Ecto neural progenitor cell (in vitro differentiated cells): ENCODE measurements around the gene MBD1.
"Not testable (repeated sequence)": the region's sequence is repeated elsewhere in the genome, so short reads cannot be mapped to it uniquely, and the experiment has no call there.

Experiments used
- DNase-seq: peaks from one replicate; pipeline ENCODE4 v3.0.0-alpha.2; 2018; ENCODE audit warnings: low spot score

MBD1 gene, protein sequence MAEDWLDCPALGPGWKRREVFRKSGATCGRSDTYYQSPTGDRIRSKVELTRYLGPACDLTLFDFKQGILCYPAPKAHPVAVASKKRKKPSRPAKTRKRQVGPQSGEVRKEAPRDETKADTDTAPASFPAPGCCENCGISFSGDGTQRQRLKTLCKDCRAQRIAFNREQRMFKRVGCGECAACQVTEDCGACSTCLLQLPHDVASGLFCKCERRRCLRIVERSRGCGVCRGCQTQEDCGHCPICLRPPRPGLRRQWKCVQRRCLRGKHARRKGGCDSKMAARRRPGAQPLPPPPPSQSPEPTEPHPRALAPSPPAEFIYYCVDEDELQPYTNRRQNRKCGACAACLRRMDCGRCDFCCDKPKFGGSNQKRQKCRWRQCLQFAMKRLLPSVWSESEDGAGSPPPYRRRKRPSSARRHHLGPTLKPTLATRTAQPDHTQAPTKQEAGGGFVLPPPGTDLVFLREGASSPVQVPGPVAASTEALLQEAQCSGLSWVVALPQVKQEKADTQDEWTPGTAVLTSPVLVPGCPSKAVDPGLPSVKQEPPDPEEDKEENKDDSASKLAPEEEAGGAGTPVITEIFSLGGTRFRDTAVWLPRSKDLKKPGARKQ

DNA sequence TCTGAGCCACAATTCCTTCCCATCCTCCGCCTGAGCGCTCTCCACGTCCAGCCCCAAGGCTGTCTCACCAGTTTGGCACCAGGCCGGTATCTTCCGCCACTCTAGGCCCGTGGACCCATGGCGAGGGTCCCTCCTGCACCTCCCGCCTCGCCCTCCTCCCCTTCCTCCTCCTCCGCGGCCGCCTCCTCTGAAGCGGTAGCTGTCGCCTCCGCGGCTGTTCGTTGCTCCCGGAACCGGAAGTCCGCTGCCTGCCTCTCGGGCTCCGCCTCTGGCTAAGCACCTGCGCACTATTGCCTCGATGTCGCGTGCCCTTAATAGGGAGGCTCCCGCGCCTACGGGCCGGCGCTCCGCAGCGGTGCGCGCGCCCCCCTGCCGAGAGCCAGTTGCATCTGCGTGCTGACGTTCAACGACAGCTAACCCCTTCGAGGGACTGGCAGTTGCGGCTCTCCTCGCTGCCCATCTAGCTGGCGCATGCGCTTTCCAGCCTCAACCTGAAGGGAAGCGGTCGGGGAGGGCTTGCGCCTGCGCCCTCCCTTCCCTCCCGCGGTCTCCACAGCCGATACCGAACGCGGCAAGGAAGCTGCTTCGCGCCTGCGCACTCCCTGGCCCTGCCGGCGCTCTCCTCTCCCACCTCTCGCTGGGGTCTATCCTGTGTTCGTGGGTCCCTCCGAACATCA lies at the start of gene MBD1:
Gene MBD1 (minus strand): TSS at position 229 of the 677 bp plus-strand sequence. CDS start 1,531 bp downstream, outside the sequence.
- DNase-seq, result peak; percentile 96

DNA sequence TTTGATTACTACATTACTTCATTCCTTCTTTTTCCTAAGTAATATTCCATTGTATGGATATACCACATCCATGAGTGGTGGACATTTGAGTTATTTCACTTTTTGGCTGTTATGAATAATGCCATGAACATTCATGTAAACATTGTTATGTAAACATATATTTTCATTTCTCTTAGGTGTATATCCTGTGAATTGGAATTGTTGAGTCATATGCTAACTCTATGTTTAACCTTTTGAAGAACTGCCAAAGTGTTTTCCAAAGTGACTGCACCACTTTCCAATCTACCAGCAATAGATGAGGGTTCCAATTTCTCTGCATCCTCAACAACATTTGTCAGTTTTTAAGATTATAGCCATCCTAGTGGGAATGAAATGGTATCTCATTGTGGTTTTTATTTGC lies 48.9 kb upstream of the MBD1 start:
- no peak for DNase-seq

DNA sequence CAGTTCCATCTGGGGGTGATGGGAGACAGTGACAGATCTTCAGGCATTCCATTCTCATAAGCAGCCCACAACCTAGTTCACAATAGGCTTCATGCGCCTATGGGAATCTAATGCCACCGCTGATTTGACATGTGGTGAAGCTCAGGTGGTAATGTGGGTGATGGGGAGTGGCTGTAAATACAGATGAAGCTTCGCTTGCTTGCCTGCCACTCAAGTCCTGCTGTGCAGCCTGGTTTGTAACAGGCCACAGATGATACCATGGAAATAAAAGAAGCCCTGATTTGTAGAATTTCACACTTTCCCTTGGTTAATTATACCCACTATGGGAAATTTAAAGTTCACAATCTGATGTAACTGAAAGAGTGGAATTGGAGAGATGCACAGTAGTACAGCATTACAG lies 46.7 kb upstream of the MBD1 start:
- DNase-seq, result no peak

DNA sequence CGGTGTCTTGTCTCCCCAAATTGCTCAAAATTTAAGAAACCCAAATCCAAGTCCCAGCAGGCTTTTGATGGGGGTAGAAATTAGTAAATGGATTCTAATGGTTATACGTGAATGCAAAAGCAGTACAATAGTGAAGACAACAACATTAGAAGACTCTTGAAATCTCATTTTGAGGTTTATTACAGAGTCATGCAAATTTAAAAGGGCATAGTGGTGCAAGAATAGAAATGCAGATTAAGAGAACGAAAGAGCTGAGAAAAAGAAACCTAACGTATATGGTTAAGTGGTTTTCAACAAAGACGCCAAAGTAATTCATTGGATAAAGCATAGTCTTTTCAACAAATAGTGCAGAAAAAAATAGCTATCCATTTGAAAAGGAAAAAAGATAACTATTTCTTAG lies 39.4 kb upstream of the MBD1 start:
- DNase-seq, result no peak

DNA sequence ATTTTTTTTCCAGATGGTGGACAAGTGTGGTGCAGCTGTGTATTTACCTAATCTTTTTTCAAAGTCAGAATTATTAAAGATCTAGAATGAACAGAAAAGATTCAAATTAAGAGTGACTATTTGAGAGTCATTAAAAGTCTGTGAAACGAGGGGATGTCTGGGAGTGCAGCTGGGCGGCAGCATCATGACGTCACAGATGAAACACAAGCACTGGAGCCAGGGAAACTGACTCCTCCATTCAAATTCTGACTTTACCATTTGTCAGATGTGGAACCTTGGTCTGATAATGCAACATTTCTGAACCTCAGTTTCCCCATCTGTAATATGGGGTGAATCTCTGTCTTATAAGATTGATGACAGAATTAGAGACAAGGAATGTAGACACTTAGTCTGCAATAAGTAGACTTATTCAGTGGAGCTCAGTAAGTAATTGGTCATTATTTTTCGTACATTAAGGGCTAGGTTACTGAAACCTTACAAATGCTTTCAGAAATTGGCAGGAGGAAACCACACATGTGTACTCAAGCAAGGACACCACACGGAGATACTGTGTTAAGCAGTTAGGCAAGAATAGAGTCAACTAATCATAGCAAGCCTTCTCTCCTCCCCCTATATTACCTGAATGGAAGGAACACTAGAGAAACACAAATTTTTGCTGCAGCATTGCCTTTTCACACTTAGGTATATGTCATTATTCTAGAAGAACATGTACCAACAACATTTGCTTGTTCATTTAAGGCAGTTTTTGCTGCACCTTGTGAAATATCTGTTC lies 34.0 kb upstream of the MBD1 start:
- DNase-seq, result no peak

DNA sequence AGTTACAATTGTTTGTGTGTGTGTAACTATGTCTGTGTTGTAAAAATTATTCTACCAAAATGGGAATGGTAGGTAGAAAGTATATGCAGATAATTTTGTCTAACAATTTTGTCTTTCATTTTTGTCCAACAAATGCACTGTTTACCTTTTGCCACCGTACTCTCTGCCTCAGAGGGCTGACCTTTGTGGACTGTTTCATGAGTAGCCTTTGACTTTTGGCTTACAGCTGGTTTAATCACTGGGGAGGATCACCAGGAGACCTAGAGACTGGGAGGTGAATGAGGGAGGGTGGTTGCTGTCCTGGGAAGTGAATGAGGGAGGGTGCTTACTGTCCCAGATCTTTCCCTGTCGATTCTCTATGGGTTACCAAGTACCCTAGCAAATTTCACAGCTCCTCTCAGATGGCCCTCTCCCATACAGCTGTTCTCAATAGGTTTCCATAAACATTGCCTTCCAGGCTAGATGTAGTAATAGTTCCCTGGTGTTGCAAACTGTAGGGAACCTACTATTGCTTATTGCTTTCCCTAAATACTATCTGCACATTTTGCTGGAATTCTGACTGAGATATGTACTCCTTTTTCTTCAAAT lies 32.6 kb upstream of the MBD1 start:
- no peak for DNase-seq

DNA sequence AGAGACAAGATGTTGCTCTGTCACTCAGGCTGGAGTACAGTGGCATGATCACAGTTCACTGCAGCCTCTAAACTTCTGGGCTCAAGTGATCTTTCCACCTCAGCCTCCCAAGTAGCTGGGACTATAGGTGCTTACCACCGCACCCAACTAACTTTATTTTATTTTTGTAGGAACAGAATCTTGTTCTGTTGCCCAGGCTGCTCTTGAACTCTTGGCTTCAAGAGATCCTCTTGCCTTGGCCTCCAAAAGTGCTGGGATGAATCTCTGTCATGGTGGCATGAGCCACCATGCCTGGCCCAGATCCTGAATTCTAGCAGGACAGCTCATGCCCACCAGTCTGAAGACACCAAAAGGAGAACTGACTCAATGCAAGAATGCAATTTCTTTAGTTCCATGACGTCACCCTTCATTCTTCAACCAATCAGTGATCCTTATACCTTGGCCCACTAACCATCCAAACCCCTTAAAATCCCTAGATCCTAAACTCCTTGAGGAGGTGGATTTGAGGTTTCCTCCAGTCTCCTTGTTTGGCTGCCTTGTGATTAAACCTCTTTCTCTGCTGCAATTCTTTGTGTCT lies 31.8 kb upstream of the MBD1 start:
- DNase-seq, result no peak

DNA sequence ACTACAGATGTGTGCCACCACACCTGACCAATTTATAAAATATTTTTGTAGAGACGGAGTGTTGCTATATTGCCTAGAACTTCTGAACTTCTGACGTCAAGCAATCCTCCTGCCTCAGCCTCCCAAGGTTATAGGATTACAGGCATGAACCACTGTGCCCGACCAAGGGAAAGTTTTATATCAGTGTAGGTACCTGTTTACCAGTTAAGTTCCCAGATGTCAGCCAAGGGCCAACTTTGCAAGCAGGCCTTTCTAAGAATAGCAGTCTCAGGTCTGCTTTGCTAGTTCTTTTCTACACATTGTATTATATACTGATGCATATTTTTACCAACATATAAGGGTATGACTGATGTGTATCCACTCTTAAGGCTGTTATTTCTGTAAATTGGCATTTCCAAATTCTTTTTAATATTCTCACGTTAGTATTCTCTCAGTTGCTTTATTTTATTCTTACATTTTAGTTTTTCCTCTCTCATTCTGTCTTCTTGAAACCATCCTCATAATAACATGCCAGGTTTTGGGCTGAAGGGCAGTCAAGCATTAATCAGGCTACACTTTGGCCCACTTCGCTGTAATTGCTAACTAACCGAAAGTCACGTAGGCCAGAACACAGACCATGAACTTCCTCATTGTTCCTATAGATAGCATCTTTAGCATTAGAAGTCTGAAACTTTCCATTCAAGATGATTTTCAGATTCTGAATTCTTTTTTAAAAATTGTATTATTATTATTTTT lies 31.1 kb upstream of the MBD1 start:
- DNase-seq, result no peak

DNA sequence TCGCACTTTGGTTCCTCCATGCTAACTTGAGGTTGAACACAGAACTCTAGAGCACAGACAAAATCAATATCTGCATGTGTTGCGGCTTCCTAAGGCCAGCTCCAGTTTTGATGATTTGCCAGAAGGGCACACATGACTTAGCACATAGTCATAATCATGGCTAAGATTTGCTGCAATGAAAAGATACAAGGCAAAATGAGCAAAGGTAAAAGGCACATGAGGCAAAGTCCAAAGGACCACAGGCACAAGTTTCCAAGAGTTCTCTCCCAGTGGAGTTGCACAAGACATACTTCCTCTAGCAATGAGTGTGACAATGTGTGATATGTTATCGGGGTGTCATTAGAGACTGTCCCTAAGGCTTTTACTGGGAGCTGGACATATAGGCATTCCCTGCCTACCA lies 30.3 kb upstream of the MBD1 start:
- DNase-seq, result no peak

DNA sequence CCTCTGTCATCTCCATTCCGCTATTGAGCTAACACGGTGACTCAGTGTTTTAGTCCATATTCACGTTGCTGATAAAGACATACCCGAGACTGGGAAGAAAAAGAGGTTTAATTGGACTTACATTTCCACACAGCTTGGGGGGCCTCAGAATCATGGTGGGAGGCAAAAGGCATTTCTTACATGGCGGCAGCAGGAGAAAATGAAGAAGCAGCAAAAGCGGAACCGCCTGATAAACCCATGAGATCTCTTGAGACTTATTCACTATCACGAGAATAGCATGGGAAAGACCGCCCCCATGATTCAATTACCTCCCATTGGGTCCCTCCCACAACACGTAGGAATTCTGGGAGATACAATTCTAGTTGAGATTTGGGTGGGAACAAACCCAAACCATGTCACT lies 28.8 kb upstream of the MBD1 start:
- no peak for DNase-seq

DNA sequence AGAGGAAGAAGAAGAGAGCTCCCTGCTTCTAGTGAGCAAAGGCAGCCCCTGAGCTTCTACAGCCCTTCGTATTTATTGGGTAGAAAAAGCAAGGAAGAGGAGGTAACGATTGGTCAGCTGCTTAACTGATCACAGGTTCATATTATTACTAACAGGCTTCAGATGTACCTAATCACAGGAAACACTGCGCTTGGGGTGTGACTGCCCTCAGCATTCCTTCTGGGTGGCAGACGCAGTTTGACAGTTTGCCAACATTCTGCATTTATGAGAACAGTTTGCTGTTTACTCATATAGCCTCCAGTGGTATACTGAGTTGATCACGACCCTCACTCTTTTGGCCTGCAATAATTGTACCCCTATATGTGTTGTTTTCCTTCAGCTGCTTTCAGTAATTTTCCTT lies 27.5 kb upstream of the MBD1 start:
- DNase-seq, result not testable (repeated sequence)

DNA sequence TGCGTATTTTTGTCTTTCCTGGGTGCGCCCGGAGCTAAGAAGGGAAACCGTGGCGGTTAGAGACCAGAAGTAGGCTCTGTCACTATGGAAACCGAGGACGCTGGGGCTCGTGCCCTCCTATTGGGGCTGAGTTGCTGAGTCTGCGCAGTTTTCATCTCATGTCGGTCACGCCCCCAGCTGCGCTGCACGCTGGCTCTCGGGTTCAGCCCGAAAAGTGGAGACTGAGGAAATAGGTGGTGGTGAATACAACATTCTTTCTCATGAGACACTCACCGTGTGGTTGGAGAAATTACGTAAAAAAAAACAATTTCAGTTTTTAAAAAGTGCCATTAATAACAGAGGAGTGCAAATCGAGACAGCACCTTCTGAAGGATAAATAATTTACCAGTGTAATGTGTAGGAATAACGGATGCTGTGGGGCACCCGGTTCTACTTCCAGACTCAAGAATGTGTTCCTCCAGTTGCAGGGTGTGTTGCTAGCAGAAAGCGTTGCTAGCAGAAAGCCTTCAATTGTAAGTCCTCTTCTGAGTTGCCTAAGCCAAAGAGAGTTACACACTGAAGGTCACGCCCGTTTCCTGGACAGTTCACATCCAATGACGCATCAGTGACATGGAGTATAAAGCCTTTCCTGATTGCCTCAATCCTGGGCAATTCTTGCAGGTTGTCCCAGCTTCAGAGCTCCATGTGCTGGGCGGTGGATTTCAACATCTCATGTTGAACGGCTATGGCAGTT lies 26.6 kb upstream of the MBD1 start:
- peak; percentile 89 for DNase-seq

DNA sequence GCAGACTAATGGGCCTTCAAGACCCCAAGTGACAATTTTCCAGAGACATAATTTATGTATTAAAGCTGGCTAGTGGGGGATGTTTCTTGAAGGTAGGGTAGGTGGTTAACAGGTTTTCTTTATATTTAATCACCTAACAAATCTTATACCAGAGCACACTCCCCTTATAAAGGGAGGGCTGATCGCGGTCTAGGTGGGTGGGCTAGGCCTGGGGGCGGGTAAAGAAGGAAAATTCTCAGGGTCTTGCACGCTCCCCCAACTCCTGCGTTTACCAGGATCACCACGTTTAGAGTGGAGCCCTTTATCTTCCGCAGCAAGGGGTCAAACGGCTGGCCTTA lies 26.0 kb upstream of the MBD1 start:
- no peak for DNase-seq

DNA sequence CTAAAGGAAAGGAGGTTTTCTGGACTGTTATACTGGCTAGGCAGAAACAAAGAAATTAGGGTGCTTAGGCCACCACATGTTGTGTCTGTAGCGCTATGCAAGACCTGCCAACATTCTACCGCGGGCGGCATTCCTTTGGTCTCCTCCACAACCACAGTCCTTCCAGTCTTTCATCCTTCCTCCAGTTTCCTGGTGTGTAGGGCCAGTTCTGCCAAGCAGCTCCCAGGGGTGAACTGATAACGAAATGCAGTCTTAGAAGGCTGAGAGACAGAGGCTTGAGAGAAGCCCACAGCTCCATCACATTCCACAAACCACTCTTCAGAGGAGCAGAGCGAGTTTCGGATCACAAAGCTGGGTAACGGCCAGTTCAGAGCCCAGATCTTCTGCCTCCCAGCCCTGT lies 25.6 kb upstream of the MBD1 start:
- no peak for DNase-seq

DNA sequence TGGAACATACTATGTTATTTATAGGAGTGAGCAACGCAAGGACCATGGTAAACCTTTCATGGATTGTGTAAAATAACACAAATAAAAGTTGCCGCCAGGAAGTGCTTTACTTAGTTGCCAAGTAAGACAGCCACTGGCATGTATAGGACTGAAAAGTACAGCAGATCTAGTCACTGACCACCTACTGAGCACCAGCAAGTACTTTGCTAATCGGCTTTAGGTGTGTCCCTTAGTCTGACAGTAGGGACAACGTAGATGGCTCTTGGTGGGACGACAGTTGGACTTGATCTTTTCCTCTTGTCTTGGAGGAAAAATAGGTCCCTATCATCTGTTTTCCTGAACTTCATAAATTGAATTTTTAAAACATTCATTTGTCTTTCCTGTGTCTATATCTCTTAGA lies 19.8 kb upstream of the MBD1 start:
- no peak for DNase-seq

DNA sequence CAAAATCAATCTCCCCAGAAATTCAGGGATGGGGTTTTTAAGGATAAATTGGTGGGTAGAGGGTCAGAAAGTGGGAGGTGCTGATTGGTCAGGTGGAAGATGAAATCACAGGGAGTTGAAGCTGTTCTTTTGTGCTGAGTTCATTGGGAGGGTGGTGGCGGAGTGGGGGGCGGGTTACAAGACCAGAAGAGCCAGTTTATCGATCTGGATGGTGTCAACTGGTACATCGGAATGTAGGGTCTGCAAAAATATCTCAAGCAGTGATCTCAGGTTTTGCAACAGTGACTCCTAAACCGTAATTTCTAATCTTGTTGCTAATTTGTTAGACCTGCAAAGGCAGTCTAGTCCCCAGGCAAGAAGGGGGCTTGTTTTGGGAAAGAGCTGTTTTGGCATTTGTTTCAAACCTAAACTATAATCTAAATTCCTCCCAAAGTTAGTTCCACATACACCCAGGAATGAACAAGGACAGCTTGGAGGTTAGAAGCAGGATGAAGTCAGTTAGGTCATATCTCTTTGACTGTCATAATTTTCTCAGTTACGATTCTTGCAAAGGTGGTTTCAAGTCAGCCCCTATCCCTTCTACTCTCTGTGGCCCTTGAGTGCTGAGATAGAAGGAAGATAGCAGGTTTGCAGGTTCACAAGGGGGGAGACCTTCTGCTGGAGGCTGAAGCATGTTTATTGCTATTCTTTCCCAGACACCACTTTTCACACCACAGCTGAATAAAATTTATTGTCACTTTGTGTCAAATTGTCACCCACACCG lies 18.5 kb upstream of the MBD1 start:
- DNase-seq, result no peak

DNA sequence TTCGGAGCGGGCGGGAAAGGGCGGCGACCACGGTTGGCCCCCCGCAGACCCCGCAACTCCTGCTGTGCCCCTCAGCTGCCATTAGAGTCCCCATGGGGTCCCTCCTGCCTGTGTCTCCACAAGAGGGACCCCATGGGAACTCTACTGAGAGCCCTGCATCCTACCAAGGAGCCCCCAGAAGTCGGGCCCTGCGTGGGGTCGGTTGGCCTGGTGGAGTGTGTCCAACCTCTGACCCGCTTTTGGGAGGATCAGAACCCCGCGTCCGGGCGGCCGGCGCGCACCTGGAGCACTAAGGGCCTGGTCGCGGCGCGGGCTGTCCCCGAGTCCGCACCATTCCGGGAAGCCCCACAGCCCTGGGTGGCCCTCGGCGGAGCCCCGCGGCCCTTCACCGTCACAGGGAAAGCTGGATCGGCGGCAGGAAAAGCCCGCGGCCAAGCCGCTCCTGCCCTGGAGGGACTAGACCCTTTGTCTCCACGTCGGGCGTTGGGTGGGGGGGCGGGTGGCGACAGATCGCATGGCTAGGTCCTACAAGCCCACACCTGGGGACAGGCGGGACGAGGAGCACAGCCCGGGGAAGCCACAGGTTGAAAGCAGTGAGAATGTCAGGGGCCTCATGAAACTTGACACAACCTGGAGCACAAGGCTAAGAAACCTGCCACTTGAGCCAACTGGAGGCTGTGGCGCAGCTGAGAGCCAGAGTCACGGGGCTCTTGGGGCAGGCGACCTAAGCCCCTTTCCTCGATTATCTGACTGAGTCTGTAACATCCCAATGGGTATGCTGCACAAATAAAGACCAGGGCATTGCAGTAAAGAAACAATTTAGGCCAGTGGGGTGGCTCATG lies 17.3 kb upstream of the MBD1 start:
- DNase-seq, result no peak

DNA sequence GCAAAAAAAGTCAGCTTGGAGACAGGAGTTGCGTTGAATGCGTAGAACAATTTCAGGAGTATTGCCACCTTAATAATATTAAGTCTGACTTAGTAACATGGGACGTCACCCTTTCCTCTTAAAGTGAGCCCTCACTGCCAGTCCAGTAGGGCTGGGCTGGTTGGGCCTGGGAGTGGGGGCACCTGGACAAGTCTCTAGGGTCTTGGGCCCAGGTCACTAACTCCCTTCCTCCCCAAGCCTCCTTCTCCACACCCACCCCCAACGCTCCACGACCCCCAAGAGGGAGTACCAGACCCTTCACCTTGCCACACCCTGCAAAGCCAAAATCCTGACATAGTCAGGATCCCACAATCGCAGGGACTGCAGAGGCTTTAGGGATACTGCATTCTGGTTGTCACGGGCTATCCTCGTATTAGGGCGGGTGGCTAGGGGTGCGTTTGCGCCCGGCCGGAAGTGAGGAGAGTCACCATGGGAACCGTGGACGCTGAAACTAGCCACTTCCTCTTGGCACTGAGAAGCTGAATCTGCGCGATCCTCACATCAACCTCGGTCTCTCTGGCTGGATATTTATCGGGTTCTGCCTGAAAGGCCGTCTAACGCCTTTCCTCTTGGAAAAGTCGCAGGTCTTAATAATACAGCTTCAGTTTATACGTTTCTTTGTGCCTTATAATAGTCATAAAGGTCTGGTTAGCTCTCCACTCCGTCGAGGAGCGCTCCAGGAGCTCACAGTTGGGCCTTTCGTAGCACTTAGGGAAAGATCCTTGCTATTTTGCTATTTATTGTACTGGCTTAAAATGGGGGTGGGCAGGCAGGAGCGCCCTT lies 16.5 kb upstream of the MBD1 start:
- DNase-seq, result peak; percentile 73
